Measurements from ENCODE around the gene DAB2IP.

DNA sequence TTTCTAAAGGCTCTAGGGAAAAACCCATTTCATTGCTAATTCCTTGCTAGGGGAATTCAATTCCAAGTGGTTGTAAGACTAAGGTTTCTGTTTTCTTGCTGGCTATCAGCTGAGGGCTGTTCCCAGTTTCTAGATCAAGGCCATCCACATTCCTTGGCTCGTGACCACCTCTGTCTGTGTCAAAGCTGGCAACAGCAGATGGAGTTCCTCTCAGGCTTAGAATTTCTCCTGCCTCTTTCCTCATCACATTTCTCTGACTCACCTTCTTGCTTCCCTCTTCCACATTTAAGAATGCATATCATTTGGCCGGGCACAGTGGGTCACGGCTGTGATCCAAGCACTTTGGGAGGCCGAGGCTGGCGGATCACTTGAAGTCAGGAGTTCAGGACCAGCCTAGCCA is 19.0 kb downstream of the DAB2IP start:
- TF ChIP-seq CTCF (IDR thresholded peaks at IDR 0.05) (no peak), EZH2phosphoT487 (IDR thresholded peaks at IDR 0.05) (no peak), EZH2 (IDR thresholded peaks at IDR 0.05) (no peak)

Data from neural progenitor cell (in vitro differentiated cells).